Skeletal muscle tissue (tissue), 4 donors: Measurements from ENCODE around the gene SLC4A7. TPM values are rescaled to one million over a fixed set of nuclear protein-coding genes. Genes with fewer than 3 reads are reported as not detected.
A peak's percentile ranks its signal among the peaks of the same experiment; 100 is the strongest.

Source experiments
- H3K27ac ChIP-seq: one replicate; pipeline ENCODE4 v1.7.0; 2013; ENCODE audit warnings: mild to moderate bottlenecking, low read depth, low read length, inconsistent platforms
- H3K27me3 ChIP-seq, 3 donors: one replicate each; pipeline ENCODE4 v1.7.0; 2013; ENCODE audit warnings: low read length in 3 of 3; ENCODE audit not compliant: control insufficient read depth in 3 of 3, insufficient read depth in 3 of 3
- H3K36me3 ChIP-seq, 3 donors: one replicate each; pipeline ENCODE4 v1.7.0; 2013; ENCODE audit warnings: low read length in 3 of 3; ENCODE audit not compliant: control insufficient read depth in 3 of 3, insufficient read depth in 3 of 3
- H3K4me1 ChIP-seq, 3 donors: one replicate each; pipeline ENCODE4 v1.7.0; 2013; ENCODE audit warnings: low read length in 3 of 3, mild to moderate bottlenecking in 3 of 3; ENCODE audit not compliant: control insufficient read depth in 3 of 3, insufficient read depth in 3 of 3
- H3K4me3 ChIP-seq, 3 donors: one replicate each; pipeline ENCODE4 v1.7.0; 2013; ENCODE audit warnings: low read length in 3 of 3
- H3K9ac ChIP-seq, 3 donors: one replicate each; pipeline ENCODE4 v1.7.0; 2013; ENCODE audit warnings: low read length in 3 of 3, mild to moderate bottlenecking in 3 of 3, moderate library complexity in 2 of 3, low read depth in 1 of 3
- H3K9me3 ChIP-seq, 3 donors: one replicate each; pipeline ENCODE4 v1.7.0; 2013; ENCODE audit warnings: low read length in 3 of 3; ENCODE audit not compliant: control insufficient read depth in 3 of 3
- total RNA-seq: library from RNA; depleted of rRNA; stranded (reverse); fragments of >200 nt; gene quantifications from one replicate; pipeline ENCODE4 v1.2.3, GENCODE V29; 2014
- donor health status: Osteomylitis.

SLC4A7 gene
- total RNA-seq, 1 donor from 2014 or later, result 54.3 TPM

- Histone ChIP-seq H3K36me3 (no peaks in the 10 kb centered on the region), H3K9me3 (no peaks in the 10 kb centered on the region), H3K9ac (no peak overlapping the region), H3K27ac (no peak overlapping the region), H3K27me3 (no peaks in the 10 kb centered on the region), H3K4me1 (peaks cover 0 to 10% (median 5%) of the 10 kb centered on the region in 3 donors), H3K4me3 (no peak overlapping the region)
Measured at GRCh38 chr3:27353221-27353620, 131.0 kb downstream of the SLC4A7 start.

GRCh38 chr3:27352047-27352446 is 132.1 kb downstream of the SLC4A7 start:
- peak overlapping the region in 1 of 3 donors; percentile 17 for H3K4me3 ChIP-seq
- H3K4me1 ChIP-seq, result peaks cover 0 to 10% (median 5%) of the 10 kb centered on the region in 3 donors
- no peaks in the 10 kb centered on the region for H3K36me3 ChIP-seq
- H3K9ac ChIP-seq, result peak overlapping the region in 1 of 3 donors; percentile 17
- peak overlapping the region; percentile 55 for H3K27ac ChIP-seq
- H3K9me3 ChIP-seq, result no peaks in the 10 kb centered on the region
- H3K27me3 ChIP-seq, result no peaks in the 10 kb centered on the region

- peak overlapping the region in 1 of 3 donors; percentile 6 for H3K4me3 ChIP-seq
- H3K4me1 ChIP-seq, result peaks cover 0 to 14% (median 8%) of the 10 kb centered on the region in 3 donors
- peak overlapping the region; percentile 3 for H3K27ac ChIP-seq
- peak overlapping the region in 1 of 3 donors; percentile 25 for H3K9ac ChIP-seq
- no peaks in the 10 kb centered on the region for H3K36me3 ChIP-seq
- H3K9me3 ChIP-seq, result no peaks in the 10 kb centered on the region
- no peaks in the 10 kb centered on the region for H3K27me3 ChIP-seq
Measured at GRCh38 chr3:27349832-27350231, 134.4 kb downstream of the SLC4A7 start.

- Histone ChIP-seq H3K36me3 (no peaks in the 10 kb centered on the region), H3K27me3 (no peaks in the 10 kb centered on the region), H3K4me1 (peaks cover 0 to 4% (median 3%) of the 10 kb centered on the region in 3 donors), H3K4me3 (peak overlapping the region; percentile 37 to 71 (median 55)), H3K9ac (peak overlapping the region; percentile 27 to 74 (median 66)), H3K9me3 (no peaks in the 10 kb centered on the region), H3K27ac (peak overlapping the region; percentile 84)
Measured at GRCh38 chr3:27345959-27346865, 138.0 kb downstream of the SLC4A7 start.

- Histone ChIP-seq H3K9me3 (no peaks in the 10 kb centered on the region), H3K4me1 (peaks cover 0 to 4% (median 3%) of the 10 kb centered on the region in 3 donors), H3K9ac (peak overlapping the region; percentile 27 to 74 (median 66)), H3K27ac (peak overlapping the region; percentile 84), H3K4me3 (peak overlapping the region; percentile 37 to 71 (median 55)), H3K27me3 (no peaks in the 10 kb centered on the region), H3K36me3 (no peaks in the 10 kb centered on the region)
Measured at GRCh38 chr3:27345493-27345892, 138.7 kb downstream of the SLC4A7 start.

GRCh38 chr3:27345045-27345444 is 139.1 kb downstream of the SLC4A7 start:
- H3K9me3 ChIP-seq, result no peaks in the 10 kb centered on the region
- H3K4me3 ChIP-seq, result peak overlapping the region in 1 of 3 donors; percentile 71
- H3K4me1 ChIP-seq, result peaks cover 0 to 4% (median 3%) of the 10 kb centered on the region in 3 donors
- H3K36me3 ChIP-seq, result no peaks in the 10 kb centered on the region
- peak overlapping the region; percentile 84 for H3K27ac ChIP-seq
- H3K9ac ChIP-seq, result peak overlapping the region in 2 of 3 donors; percentile 66 to 74
- no peaks in the 10 kb centered on the region for H3K27me3 ChIP-seq

GRCh38 chr3:27344192-27344591 is 140.0 kb downstream of the SLC4A7 start:
- H3K9ac ChIP-seq, result no peak overlapping the region
- no peaks in the 10 kb centered on the region for H3K9me3 ChIP-seq
- no peaks in the 10 kb centered on the region for H3K27me3 ChIP-seq
- H3K27ac ChIP-seq, result peak overlapping the region; percentile 46
- H3K4me3 ChIP-seq, result no peak overlapping the region
- no peaks in the 10 kb centered on the region for H3K36me3 ChIP-seq
- peaks cover 0 to 4% (median 3%) of the 10 kb centered on the region in 3 donors for H3K4me1 ChIP-seq

GRCh38 chr3:27342267-27342666 is 141.9 kb downstream of the SLC4A7 start:
- Histone ChIP-seq H3K36me3 (no peaks in the 10 kb centered on the region), H3K27ac (peak overlapping the region; percentile 21), H3K4me1 (peaks cover 0 to 4% (median 3%) of the 10 kb centered on the region in 3 donors), H3K4me3 (no peak overlapping the region), H3K9ac (peak overlapping the region in 1 of 3 donors; percentile 17), H3K9me3 (no peaks in the 10 kb centered on the region), H3K27me3 (no peaks in the 10 kb centered on the region)

GRCh38 chr3:27340534-27340933 is 143.7 kb downstream of the SLC4A7 start:
- H3K9me3 ChIP-seq, result no peaks in the 10 kb centered on the region
- H3K27me3 ChIP-seq, result no peaks in the 10 kb centered on the region
- no peaks in the 10 kb centered on the region for H3K4me1 ChIP-seq
- H3K4me3 ChIP-seq, result no peak overlapping the region
- no peak overlapping the region for H3K27ac ChIP-seq
- H3K9ac ChIP-seq, result no peak overlapping the region
- H3K36me3 ChIP-seq, result no peaks in the 10 kb centered on the region

- H3K9ac ChIP-seq, result no peak overlapping the region
- H3K36me3 ChIP-seq, result no peaks in the 10 kb centered on the region
- no peaks in the 10 kb centered on the region for H3K27me3 ChIP-seq
- H3K9me3 ChIP-seq, result no peaks in the 10 kb centered on the region
- H3K27ac ChIP-seq, result no peak overlapping the region
- H3K4me3 ChIP-seq, result no peak overlapping the region
- H3K4me1 ChIP-seq, result peaks cover 6 to 11% (median 10%) of the 10 kb centered on the region in 3 donors
Measured at GRCh38 chr3:27335571-27335970, 148.6 kb downstream of the SLC4A7 start.
